B cell (primary cell): Measurements from ENCODE around the gene GADD45A. TPM values are rescaled to one million over a fixed set of nuclear protein-coding genes. Genes with fewer than 3 reads are reported as not detected.

Experiments
- ATAC-seq: fragments of 200-7000 bp; cut with Tn5 transposase; one replicate; pipeline ENCODE4 v1.10.0; 2021; ENCODE audit warnings: low read depth, mild to moderate bottlenecking, moderate number of reproducible peaks, moderate library complexity
- CTCF ChIA-PET: fragments of 350-600 bp; sonication (Branson Sonifier 250); formaldehyde crosslinking; loops from one replicate; lab custom pipeline; 2021; ENCODE audit warnings: antibody characterized with exemption, inconsistent platforms; lab: Charles Lee
- POLR2A ChIA-PET: fragments of 350-600 bp; sonication (Branson Sonifier 250); formaldehyde crosslinking; loops from one replicate; lab custom pipeline; 2021; ENCODE audit warnings: antibody characterized with exemption; lab: Charles Lee
- DNase-seq: peaks from one replicate; pipeline ENCODE4 v3.0.0; 2013
- H2AFZ ChIP-seq: 2 replicates; pipeline ENCODE4 v1.6.1; 2012; ENCODE audit warnings: mild to moderate bottlenecking, low read depth, low read length; ENCODE audit not compliant: insufficient read depth, poor library complexity, severe bottlenecking
- H3K27ac ChIP-seq, 2 donors: 1 replicate in 1 of 2; 2 replicates in 1 of 2; pipeline ENCODE4 v1.5.1; 2012 to 2013; ENCODE audit warnings: low read length in 2 of 2, mild to moderate bottlenecking in 2 of 2, moderate library complexity in 1 of 2
- H3K27me3 ChIP-seq, 4 experiments: fragments of 200-600 bp in 1 of 4; sonication (generic) in 1 of 4; replicated peaks in 1 of 4; 1 replicate in 2 of 4; 2 replicates in 2 of 4; pipeline versions ENCODE4 v1.6.1 to v1.7.0; 2013 to 2016; ENCODE audit warnings: low read length in 3 of 4, mild to moderate bottlenecking in 2 of 4, mixed read lengths in 1 of 4, moderate library complexity in 1 of 4; ENCODE audit not compliant: insufficient read depth in 4 of 4, control insufficient read depth in 3 of 4; ENCODE audit errors: control extremely low read depth in 1 of 4
- H3K36me3 ChIP-seq, 2 experiments: replicated peaks in 1 of 2; 1 replicate in 1 of 2; 2 replicates in 1 of 2; pipeline versions ENCODE4 v1.6.1 to v1.7.1; 2013; ENCODE audit warnings: low read length in 1 of 2; ENCODE audit not compliant: insufficient read depth in 2 of 2, control insufficient read depth in 1 of 2; ENCODE audit errors: control extremely low read depth in 1 of 2, extremely low read depth in 1 of 2
- H3K4me1 ChIP-seq, 2 donors: fragments of 200-600 bp in 1 of 2; sonication (generic) in 1 of 2; 1 replicate in 1 of 2; 2 replicates in 1 of 2; pipeline versions ENCODE4 v1.5.1 to v1.6.1; 2013 to 2017; ENCODE audit warnings: low read length in 2 of 2; ENCODE audit not compliant: control insufficient read depth in 2 of 2, insufficient read depth in 2 of 2
- H3K4me2 ChIP-seq: replicated peaks from 2 replicates; pipeline ENCODE3; 2012; ENCODE audit warnings: mild to moderate bottlenecking, low read depth, low read length; ENCODE audit not compliant: poor library complexity, severe bottlenecking
- H3K4me3 ChIP-seq, 5 experiments: fragments of 200-600 bp in 1 of 5; sonication (generic) in 1 of 5; 1 replicate in 3 of 5; 2 replicates in 2 of 5; pipeline versions ENCODE4 v1.5.1 to v1.7.0; 2011 to 2016; ENCODE audit warnings: low read length in 4 of 5, mild to moderate bottlenecking in 4 of 5, low read depth in 2 of 5, control low read depth in 1 of 5, moderate library complexity in 1 of 5; ENCODE audit not compliant: insufficient read depth in 1 of 5; ENCODE audit errors: control extremely low read depth in 1 of 5, extremely low read depth in 1 of 5
- H3K79me2 ChIP-seq: fragments of 200-600 bp; sonication (generic); one replicate; pipeline ENCODE4 v1.6.0; 2016; ENCODE audit warnings: low read length; ENCODE audit not compliant: control insufficient read depth, insufficient read depth
- H3K9ac ChIP-seq: fragments of 200-600 bp; sonication (generic); 2 replicates; pipeline ENCODE4 v1.6.1; 2017; ENCODE audit warnings: mild to moderate bottlenecking, low read length, moderate library complexity
- H3K9me3 ChIP-seq, 3 donors: one replicate each; pipeline versions ENCODE4 v1.6.1 to v1.7.1; 2013; ENCODE audit warnings: low read length in 2 of 3; ENCODE audit not compliant: control insufficient read depth in 2 of 3, insufficient read depth in 1 of 3; ENCODE audit errors: control extremely low read depth in 1 of 3
- H4K20me1 ChIP-seq: 2 replicates; pipeline ENCODE4 v1.6.0; 2012; ENCODE audit warnings: mild to moderate bottlenecking, low read length; ENCODE audit not compliant: insufficient read depth, control insufficient read depth, poor library complexity, severe bottlenecking
- H3K27ac Mint-ChIP-seq: one replicate; pipeline ENCODE4 v1.8.0; 2021; ENCODE audit warnings: mixed read lengths
- H3K27me3 Mint-ChIP-seq: one replicate; pipeline ENCODE4 v1.8.0; 2021; ENCODE audit warnings: mixed read lengths
- H3K4me1 Mint-ChIP-seq: one replicate; pipeline ENCODE4 v1.8.0; 2021; ENCODE audit warnings: mixed read lengths
- H3K4me3 Mint-ChIP-seq: one replicate; pipeline ENCODE4 v1.8.0; 2021; ENCODE audit warnings: mixed read lengths
- H3K9me3 Mint-ChIP-seq: one replicate; pipeline ENCODE4 v1.8.0; 2022; ENCODE audit warnings: mixed read lengths; ENCODE audit not compliant: insufficient read depth
- EZH2 ChIP-seq: IDR thresholded peaks from 2 replicates; pipeline ENCODE4 v1.6.1; 2012; ENCODE audit warnings: borderline replicate concordance, low read depth, mild to moderate bottlenecking, moderate library complexity, low read length; ENCODE audit not compliant: insufficient read depth, poor library complexity, severe bottlenecking
- WGBS: methylation state at CpG from one replicate; pipeline ENCODE4 v1.1.5; 2013; ENCODE audit warnings: missing lambda C conversion rate; ENCODE audit not compliant: insufficient coverage; 5-methylcytosine and 5-hydroxymethylcytosine counted together
- intact Hi-C: fragments of 100-400 bp; cut with micrococcal nuclease; formaldehyde crosslinking; loops from one replicate; pipeline ENCODE4 v1.10.0; 2022
- polyA plus RNA-seq: library from polyadenylated mRNA; depleted of rRNA; stranded (reverse); fragments of >200 nt; gene quantifications from 2 replicates; pipeline ENCODE4 v1.2.3, GENCODE V29; 2012
- total RNA-seq, 2 donors: library from RNA; stranded (reverse); fragments of 120-200 nt in 1 of 2; gene quantifications; 1 replicate in 1 of 2; 2 replicates in 1 of 2; pipeline versions ENCODE4 v1.2.3 to v1.2.4, GENCODE V29; 2013 to 2022
- TF ChIP-seq, protein P1 (sequence below): fragments of 200-600 bp; IDR thresholded peaks from one replicate; pipeline ENCODE4 v1.8.0; 2022; ENCODE audit warnings: antibody characterized with exemption, mild to moderate bottlenecking

The GADD45A gene
- total and polyA plus RNA-seq, 2 donors (not counting 1 experiment from before 2014, with no cell fraction given) = 11.6 to 21.1 TPM

DNA sequence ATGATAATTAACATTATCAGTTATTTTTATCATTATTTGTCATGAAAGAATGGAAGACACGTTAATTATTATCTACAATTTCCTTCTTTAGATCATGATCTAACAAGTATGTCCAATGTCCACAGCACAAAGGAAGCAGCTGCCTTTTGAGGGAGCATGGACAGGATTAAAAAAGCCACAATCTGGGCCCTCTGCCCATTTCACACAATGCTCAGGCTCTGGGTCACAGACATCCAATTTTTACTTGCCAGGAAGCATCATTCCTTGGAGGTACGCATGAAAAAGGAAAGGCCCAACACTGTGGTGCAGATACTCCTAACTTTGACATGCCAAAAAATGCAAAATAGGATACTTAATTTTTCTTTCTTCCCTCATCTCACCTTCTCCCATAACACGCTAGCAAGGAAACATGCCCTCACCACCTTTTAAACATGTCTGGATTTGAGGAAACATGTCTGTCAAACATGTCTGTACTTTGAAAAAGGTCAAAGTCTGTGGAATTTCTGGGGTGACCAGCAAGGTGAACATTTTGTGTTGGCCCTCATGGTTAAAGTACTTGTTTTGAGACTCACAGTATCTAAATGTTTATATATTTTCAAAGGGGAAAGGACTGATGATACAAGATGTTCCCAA lies 40.0 kb downstream of the GADD45A start:
- H3K4me1 ChIP-seq = no peaks in the 10 kb centered on the region
- no peaks in the 10 kb centered on the region for H3K4me1 Mint-ChIP-seq
- ATAC-seq (no peak), DNase-seq (no peak)
- WGBS = 100% methylated on average over 1 of the region's 3 CpGs
- TF ChIP-seq EZH2 = no peak
- TF ChIP-seq, protein P1, sequence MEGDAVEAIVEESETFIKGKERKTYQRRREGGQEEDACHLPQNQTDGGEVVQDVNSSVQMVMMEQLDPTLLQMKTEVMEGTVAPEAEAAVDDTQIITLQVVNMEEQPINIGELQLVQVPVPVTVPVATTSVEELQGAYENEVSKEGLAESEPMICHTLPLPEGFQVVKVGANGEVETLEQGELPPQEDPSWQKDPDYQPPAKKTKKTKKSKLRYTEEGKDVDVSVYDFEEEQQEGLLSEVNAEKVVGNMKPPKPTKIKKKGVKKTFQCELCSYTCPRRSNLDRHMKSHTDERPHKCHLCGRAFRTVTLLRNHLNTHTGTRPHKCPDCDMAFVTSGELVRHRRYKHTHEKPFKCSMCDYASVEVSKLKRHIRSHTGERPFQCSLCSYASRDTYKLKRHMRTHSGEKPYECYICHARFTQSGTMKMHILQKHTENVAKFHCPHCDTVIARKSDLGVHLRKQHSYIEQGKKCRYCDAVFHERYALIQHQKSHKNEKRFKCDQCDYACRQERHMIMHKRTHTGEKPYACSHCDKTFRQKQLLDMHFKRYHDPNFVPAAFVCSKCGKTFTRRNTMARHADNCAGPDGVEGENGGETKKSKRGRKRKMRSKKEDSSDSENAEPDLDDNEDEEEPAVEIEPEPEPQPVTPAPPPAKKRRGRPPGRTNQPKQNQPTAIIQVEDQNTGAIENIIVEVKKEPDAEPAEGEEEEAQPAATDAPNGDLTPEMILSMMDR = no peak
- H3K27ac ChIP-seq = no peak overlapping the region
- peaks cover 0 to 4% (median 0%) of the 10 kb centered on the region in 4 experiments for H3K27me3 ChIP-seq
- no peak overlapping the region for H3K9ac ChIP-seq
- no peak overlapping the region for H3K4me3 Mint-ChIP-seq
- H3K4me3 ChIP-seq = no peak overlapping the region
- H3K27me3 Mint-ChIP-seq = no peaks in the 10 kb centered on the region
- H4K20me1 ChIP-seq = no peaks in the 10 kb centered on the region
- H3K4me2 ChIP-seq = no peak overlapping the region
- no peaks in the 10 kb centered on the region for H3K36me3 ChIP-seq
- H3K27ac Mint-ChIP-seq = no peak overlapping the region
- H3K79me2 ChIP-seq = no peaks in the 10 kb centered on the region
- H3K9me3 ChIP-seq = no peaks in the 10 kb centered on the region
- intact Hi-C loops = no loop called here
- H2AFZ ChIP-seq = no peak overlapping the region
- H3K9me3 Mint-ChIP-seq = no peaks in the 10 kb centered on the region
- CTCF ChIA-PET = no interaction called here
- POLR2A ChIA-PET = no interaction called here

DNA sequence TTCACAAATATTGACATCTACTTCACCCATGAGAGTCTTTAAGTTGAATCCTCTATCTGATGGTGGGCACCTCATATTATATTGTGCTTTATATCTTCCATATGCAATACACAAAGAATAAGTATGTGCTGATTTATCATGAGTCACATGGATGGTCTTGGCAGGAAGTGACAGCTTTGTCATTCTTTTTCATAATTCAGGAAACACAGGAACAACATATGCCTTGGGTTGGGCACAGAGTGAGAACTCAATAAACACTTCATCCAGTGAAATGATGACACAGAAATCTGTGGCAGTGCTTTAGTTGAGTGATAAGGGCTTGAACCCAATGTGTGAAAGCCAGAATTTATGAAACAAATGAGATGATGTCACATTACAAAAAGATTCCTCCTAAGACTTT lies 41.2 kb downstream of the GADD45A start:
- intact Hi-C loops = no loop called here
- TF ChIP-seq, protein P1 = no peak
- no peak for TF ChIP-seq EZH2
- Histone ChIP-seq H3K4me1 (no peaks in the 10 kb centered on the region), H3K27ac (no peak overlapping the region), H3K36me3 (no peaks in the 10 kb centered on the region), H2AFZ (no peak overlapping the region), H3K4me3 (no peak overlapping the region), H3K9ac (no peak overlapping the region), H3K4me2 (no peak overlapping the region), H4K20me1 (no peaks in the 10 kb centered on the region), H3K9me3 (no peaks in the 10 kb centered on the region), H3K79me2 (no peaks in the 10 kb centered on the region), H3K27me3 (no peaks in the 10 kb centered on the region)
- no peak for ATAC-seq
- CTCF ChIA-PET = no interaction called here
- POLR2A ChIA-PET = no interaction called here
- Mint-ChIP-seq H3K27ac (no peak overlapping the region), H3K4me3 (no peak overlapping the region), H3K9me3 (no peaks in the 10 kb centered on the region), H3K27me3 (no peaks in the 10 kb centered on the region), H3K4me1 (no peaks in the 10 kb centered on the region)
- no peak for DNase-seq
